BLaER1 treated with 17β-estradiol and CSF1 and Interleukin-3, amounts not matched to agents 10 nM and 100 nM (cell line): ENCODE measurements around the gene KRT37.
A peak's percentile ranks its signal among the peaks of the same experiment; 100 is the strongest.
"Not testable (repeated sequence)": the region's sequence is repeated elsewhere in the genome, so short reads cannot be mapped to it uniquely, and the experiment has no call there.

Experiments
- H3K27ac ChIP-seq, 11 experiments: shearing (Covaris generic); formaldehyde crosslinking; 2 replicates each; pipeline ENCODE4 v1.8.1; 2022
- H3K27me3 ChIP-seq, 11 experiments: shearing (Covaris generic); formaldehyde crosslinking; 2 replicates each; pipeline ENCODE4 v1.8.1; 2022
- H3K36me3 ChIP-seq, 11 experiments: shearing (Covaris generic); formaldehyde crosslinking; 2 replicates each; pipeline ENCODE4 v1.8.1; 2022
- H3K4me1 ChIP-seq, 10 experiments: shearing (Covaris generic); formaldehyde crosslinking; 2 replicates each; pipeline ENCODE4 v1.8.1; 2022
- H3K4me2 ChIP-seq, 11 experiments: shearing (Covaris generic); formaldehyde crosslinking; 2 replicates each; pipeline ENCODE4 v1.8.1; 2022
- H3K4me3 ChIP-seq, 10 experiments: shearing (Covaris generic); formaldehyde crosslinking; 2 replicates each; pipeline ENCODE4 v1.8.1; 2022
- H3K9ac ChIP-seq, 11 experiments: shearing (Covaris generic); formaldehyde crosslinking; 2 replicates each; pipeline ENCODE4 v1.8.1; 2022
- H3K9me3 ChIP-seq, 11 experiments: shearing (Covaris generic); formaldehyde crosslinking; replicated peaks in 1 of 11; 2 replicates each; pipeline ENCODE4 v1.8.1; 2022
- H4K20me1 ChIP-seq, 11 experiments: shearing (Covaris generic); formaldehyde crosslinking; 2 replicates each; pipeline ENCODE4 v1.8.1; 2022
- Cebpa-rat ChIP-seq, 11 experiments: shearing (Covaris generic); IDR thresholded peaks; 2 replicates each; pipeline ENCODE4 v1.8.1; 2022

KRT37 gene

DNA sequence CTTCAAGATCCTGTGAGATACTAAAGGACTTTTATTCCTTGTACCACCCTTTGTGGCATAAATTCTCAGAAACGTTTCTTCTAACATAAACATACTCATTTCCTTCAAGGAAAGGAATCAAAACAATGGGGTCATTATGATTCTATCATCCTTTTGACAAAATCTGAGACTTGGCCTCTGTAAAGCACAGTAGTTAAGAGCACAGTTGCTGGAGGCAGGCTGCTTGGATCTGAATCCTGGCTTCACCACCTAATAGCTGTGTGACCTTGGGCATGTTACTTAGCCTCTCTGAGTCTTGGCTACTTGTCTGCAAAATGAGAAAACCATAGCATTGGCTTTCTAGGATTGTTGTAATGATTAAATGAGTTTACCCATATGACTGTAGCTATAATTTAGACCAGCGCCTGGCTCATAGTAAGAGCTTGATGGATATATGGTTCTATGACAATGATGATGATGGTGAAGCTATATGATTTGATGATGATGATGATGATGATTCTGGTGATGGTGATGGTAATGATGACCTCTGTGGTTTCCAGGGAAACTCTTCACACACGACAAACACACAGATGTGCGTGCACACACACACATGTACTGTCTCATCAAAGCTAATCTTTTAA is 20.9 kb downstream of the KRT37 start:
- Histone ChIP-seq H3K27ac (peak overlapping the region in 1 of 11 experiments; percentile 23; a peak in 1 of 22 replicates), H3K27me3 (no peaks in the 10 kb centered on the region), H3K4me3 (no peak overlapping the region), H3K36me3 (no peaks in the 10 kb centered on the region), H3K9me3 (no peaks in the 10 kb centered on the region), H3K9ac (no peak overlapping the region), H3K4me2 (peak overlapping the region in 9 of 11 experiments; percentile 34 to 77 (median 57); a peak in 14 of 22 replicates), H4K20me1 (no peaks in the 10 kb centered on the region), H3K4me1 (peaks cover 7 to 29% (median 10%) of the 10 kb centered on the region in 10 experiments; a peak in 19 of 20 replicates)
- TF ChIP-seq Cebpa-rat (IDR thresholded peaks at IDR 0.05) = no peak

- Histone ChIP-seq H3K36me3 (no peaks in the 10 kb centered on the region), H3K9ac (no peak overlapping the region), H3K4me2 (peak overlapping the region in 1 of 11 experiments; percentile 25; a peak in 1 of 22 replicates), H4K20me1 (no peaks in the 10 kb centered on the region), H3K4me1 (peaks cover 7 to 36% (median 10%) of the 10 kb centered on the region in 10 experiments; a peak in 19 of 20 replicates), H3K27ac (peak overlapping the region in 1 of 11 experiments; percentile 5; a peak in 1 of 22 replicates), H3K27me3 (no peaks in the 10 kb centered on the region), H3K4me3 (no peak overlapping the region), H3K9me3 (no peaks in the 10 kb centered on the region)
- no peak for TF ChIP-seq Cebpa-rat (IDR thresholded peaks at IDR 0.05)
Measured at GRCh38 chr17:41402161-41402560, 22.2 kb downstream of the KRT37 start.

DNA sequence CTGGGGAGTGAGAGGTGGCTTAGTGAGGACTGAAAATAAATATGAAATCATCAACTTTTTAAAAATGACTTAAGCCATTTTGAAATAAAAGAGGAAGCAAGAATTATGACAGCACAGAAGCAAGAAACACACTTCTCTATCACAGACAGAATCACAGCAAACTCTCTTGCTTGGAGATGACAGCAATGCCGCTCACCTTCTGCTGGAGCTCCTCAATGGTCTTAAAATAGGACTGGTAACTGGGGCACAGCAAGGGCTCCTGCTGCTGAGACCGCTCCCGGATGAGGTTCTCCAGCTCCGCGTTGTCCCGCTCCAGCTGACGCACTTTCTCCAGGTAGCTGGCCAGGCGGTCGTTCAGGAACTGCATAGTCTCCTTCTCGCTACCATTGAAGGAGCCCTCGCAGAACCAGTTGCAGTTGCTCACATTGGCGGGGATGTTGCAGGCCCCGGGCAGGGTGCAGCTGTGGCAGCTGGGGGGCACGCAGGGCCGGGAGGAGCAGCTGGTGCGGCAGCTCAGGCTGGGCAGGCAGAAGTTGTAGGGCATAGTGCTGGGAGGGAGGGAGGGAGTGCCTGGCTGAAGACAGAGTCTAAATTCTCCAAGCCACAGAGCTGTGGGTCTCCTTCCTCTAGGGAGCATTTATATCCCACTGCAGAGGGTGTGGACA is 27.3 kb downstream of the KRT37 start, which contains the start of gene KRT31:
Gene KRT31 (minus strand): TSS at position 613 of the 665 bp plus-strand sequence. CDS start 69 bp downstream, at position 544.
- Histone ChIP-seq H3K27ac (peak within 1 kb of the TSS in 1 of 11 experiments; percentile 21; a peak in 1 of 22 replicates), H4K20me1 (no peaks in the 10 kb centered on the region), H3K36me3 (no peaks in the 10 kb centered on the region), H3K27me3 (no peaks in the 10 kb centered on the region), H3K9me3 (no peaks in the 10 kb centered on the region), H3K4me1 (peaks cover 0 to 20% (median 0%) of the 10 kb centered on the region in 10 experiments; a peak in 7 of 20 replicates), H3K4me3 (no peak within 1 kb of the TSS), H3K9ac (no peak within 1 kb of the TSS), H3K4me2 (peak within 1 kb of the TSS in 3 of 11 experiments; percentile 29 to 66 (median 51); a peak in 6 of 22 replicates)
- no peak for TF ChIP-seq Cebpa-rat (IDR thresholded peaks at IDR 0.05)

GRCh38 chr17:41396340-41396739 is 28.0 kb downstream of the KRT37 start:
- Histone ChIP-seq H3K27ac (no peak overlapping the region; a peak in 1 of 22 replicates), H3K9ac (no peak overlapping the region), H4K20me1 (no peaks in the 10 kb centered on the region), H3K36me3 (no peaks in the 10 kb centered on the region), H3K4me2 (peak overlapping the region in 3 of 11 experiments; percentile 29 to 66 (median 51); a peak in 6 of 22 replicates), H3K9me3 (no peaks in the 10 kb centered on the region), H3K4me1 (peaks cover 0 to 17% (median 0%) of the 10 kb centered on the region in 10 experiments; a peak in 7 of 20 replicates), H3K27me3 (no peaks in the 10 kb centered on the region), H3K4me3 (no peak overlapping the region)
- no peak for TF ChIP-seq Cebpa-rat (IDR thresholded peaks at IDR 0.05)

DNA sequence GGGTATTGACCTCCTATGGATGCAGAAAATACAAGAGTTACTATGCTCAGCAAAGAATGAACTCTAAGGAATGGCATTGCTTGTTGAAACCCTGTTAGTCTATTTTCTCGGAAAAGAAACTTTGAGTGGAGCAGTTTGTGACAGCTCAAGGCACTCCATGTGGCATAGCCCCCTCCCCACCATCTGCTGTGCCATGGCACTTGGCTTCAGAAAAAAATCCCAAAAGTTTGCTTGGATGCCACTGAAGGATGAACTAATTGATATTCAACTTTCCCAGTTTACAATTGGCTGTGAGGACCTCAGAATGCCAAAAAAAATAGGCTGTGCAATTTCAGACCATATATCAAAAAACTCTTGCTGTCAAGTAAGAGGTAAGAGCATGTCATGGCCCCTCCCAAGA is 28.8 kb downstream of the KRT37 start:
- Histone ChIP-seq H3K4me2 (no peak overlapping the region), H3K27ac (no peak overlapping the region), H3K4me3 (no peak overlapping the region), H3K9me3 (no peaks in the 10 kb centered on the region), H3K36me3 (no peaks in the 10 kb centered on the region), H3K4me1 (peaks cover 0 to 17% (median 0%) of the 10 kb centered on the region in 10 experiments; a peak in 7 of 20 replicates), H3K9ac (no peak overlapping the region), H4K20me1 (no peaks in the 10 kb centered on the region), H3K27me3 (no peaks in the 10 kb centered on the region)
- no peak for TF ChIP-seq Cebpa-rat (IDR thresholded peaks at IDR 0.05)

GRCh38 chr17:41395044-41395443 is 29.3 kb downstream of the KRT37 start:
- H3K4me1 ChIP-seq = peaks cover 0 to 17% (median 0%) of the 10 kb centered on the region in 10 experiments; a peak in 7 of 20 replicates
- H3K9ac ChIP-seq, H3K27me3 ChIP-seq, H4K20me1 ChIP-seq, H3K9me3 ChIP-seq, H3K4me2 ChIP-seq, H3K36me3 ChIP-seq, H3K4me3 ChIP-seq, H3K27ac ChIP-seq: not testable (repeated sequence)

- Histone ChIP-seq H3K27me3 (no peaks in the 10 kb centered on the region), H3K4me3 (no peak overlapping the region), H4K20me1 (no peaks in the 10 kb centered on the region), H3K4me2 (no peak overlapping the region), H3K36me3 (no peaks in the 10 kb centered on the region), H3K9me3 (no peaks in the 10 kb centered on the region), H3K4me1 (peaks cover 0 to 17% (median 0%) of the 10 kb centered on the region in 10 experiments; a peak in 7 of 20 replicates), H3K27ac (no peak overlapping the region), H3K9ac (no peak overlapping the region)
- TF ChIP-seq Cebpa-rat (IDR thresholded peaks at IDR 0.05) = no peak
Measured at GRCh38 chr17:41394254-41394996, 30.0 kb downstream of the KRT37 start.

GRCh38 chr17:41393826-41394225 is 30.6 kb downstream of the KRT37 start:
- Histone ChIP-seq H3K4me3 (no peak overlapping the region), H3K9ac (no peak overlapping the region), H3K4me1 (peaks cover 0 to 17% (median 0%) of the 10 kb centered on the region in 10 experiments; a peak in 7 of 20 replicates), H3K4me2 (no peak overlapping the region), H3K36me3 (no peaks in the 10 kb centered on the region), H4K20me1 (no peaks in the 10 kb centered on the region), H3K27ac (no peak overlapping the region), H3K27me3 (no peaks in the 10 kb centered on the region), H3K9me3 (no peaks in the 10 kb centered on the region)
- no peak for TF ChIP-seq Cebpa-rat (IDR thresholded peaks at IDR 0.05)

DNA sequence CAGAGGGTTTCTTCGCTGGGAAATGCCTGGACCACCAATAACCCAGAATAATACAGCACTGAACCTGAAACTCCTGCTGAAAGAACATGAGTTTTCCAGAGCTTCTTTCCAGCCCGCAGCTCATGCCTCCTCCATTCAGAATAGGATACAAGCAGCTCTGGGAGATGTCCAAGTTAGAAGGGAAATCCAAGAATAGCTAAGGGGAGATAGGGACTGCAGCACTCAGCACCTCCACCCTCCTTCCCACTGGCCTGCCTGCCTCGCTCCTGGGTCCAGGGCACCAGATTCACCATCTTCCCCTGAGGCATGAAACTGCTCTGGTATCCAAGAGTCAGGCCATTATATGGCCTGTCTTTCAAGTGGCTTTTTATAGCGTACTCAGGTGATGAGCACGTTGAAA is 31.1 kb downstream of the KRT37 start:
- H4K20me1 ChIP-seq = no peaks in the 10 kb centered on the region
- H3K9me3 ChIP-seq = 0 out of 22 replicates have a peak, but pooled peaks cover 0 to 1% (median 0%) of the 10 kb centered on the region in 11 experiments
- H3K27ac ChIP-seq = no peak overlapping the region
- no peak overlapping the region for H3K4me2 ChIP-seq
- peaks cover 0 to 17% (median 0%) of the 10 kb centered on the region in 10 experiments; a peak in 7 of 20 replicates for H3K4me1 ChIP-seq
- no peaks in the 10 kb centered on the region for H3K27me3 ChIP-seq
- H3K36me3 ChIP-seq = no peaks in the 10 kb centered on the region
- no peak overlapping the region for H3K9ac ChIP-seq
- H3K4me3 ChIP-seq = no peak overlapping the region
- TF ChIP-seq Cebpa-rat (IDR thresholded peaks at IDR 0.05) = no peak
